Activated CD4-positive, CD25-positive, alpha-beta regulatory T cell treated with anti-CD3 and anti-CD28 coated beads, Interleukin-2, amount 50 U/mL, for 16 hours (primary cell): ENCODE results near the gene RPL38.

Experiments
- DNase-seq: peaks from one replicate; pipeline ENCODE4 v3.0.0-alpha.2; 2020; ENCODE audit warnings: low read depth, low spot score

The RPL38 gene

GRCh38 chr17:74224959-74225725 is 21.7 kb downstream of the RPL38 start:
- no peak for DNase-seq

- no peak for DNase-seq
These were observed 22.8 kb downstream of the RPL38 start for GRCh38 chr17:74226252-74226651.

GRCh38 chr17:74227271-74228080 is 24.0 kb downstream of the RPL38 start:
- no peak for DNase-seq

DNA sequence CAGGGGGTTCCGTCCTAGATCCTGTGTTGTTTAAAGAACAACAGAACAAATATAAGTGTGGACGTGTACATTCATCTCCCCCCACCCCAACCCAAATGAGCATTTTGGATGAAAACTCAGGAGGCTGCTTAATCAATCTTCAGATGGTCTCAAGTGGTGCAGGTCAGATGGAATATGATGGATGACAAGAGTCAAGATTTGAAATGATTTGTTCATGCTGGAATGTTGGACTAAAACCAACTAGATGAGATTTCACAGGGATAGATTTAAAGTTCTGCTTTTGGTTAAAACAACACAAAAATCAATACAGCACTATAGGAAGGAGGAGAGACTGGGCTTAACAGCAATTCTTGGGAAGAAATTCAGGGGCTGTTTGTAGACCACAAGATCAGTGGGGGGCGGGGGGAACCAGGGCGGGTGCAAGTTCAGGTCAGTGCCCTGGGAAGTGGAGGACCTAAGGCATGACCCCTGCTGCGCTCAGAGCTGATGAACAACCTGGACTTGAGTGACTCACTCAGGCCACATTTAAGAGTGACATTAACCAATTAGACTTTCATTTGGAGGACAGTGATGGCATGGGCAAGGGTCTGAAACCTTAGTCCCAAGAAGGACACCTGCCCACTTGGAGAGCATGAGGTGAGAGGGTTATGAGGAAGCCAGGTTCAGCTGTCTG is 25.0 kb downstream of the RPL38 start:
- no peak for DNase-seq

GRCh38 chr17:74230896-74231295 is 27.4 kb downstream of the RPL38 start:
- no peak for DNase-seq

DNA sequence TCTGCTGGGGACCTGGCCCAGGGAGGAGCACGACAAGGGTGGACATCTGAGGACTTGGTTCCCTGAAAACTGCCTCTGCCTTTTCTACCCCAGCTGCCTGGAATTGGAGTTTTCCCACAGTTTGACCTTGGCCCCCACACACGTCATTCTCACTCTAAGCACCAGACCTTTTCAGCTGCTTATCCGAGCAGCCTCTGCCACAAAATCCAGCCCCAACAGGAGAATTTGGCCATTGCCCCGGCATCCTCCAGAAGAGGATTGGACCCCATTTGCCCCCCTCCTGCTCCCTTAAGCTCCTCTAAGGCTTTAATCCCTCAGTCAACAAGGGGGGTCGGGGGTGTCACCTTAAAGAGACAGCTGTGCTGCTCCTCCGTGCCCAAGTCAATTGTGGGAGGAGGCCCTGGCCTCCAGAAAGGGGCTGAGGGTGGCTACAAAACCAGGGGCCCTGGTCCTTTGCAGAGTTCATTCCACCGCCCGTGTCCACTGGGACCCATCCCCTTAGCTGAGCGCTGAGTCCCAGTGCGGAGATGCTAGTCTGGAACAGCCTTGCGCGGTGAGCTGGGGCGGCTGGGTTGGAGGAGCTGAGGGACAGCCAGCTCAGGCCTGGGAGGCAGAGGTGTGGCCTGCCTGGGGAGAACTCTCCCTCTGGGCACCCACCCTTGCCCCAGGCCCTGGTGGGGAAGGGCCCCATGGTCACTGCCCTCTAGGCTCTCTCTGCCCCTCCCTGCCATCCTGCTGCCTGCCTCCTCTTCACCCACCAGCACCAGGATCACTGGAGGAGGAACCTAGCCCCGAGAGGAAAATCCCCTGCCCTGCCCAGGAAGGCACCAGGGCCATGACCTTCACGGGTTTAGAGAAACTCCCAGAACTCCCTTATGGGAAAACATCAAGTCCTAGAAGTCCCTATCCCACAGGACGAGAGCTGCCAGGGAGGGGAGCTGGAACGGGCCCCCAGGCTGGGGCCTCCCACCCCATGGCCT is 28.7 kb downstream of the RPL38 start:
- no peak for DNase-seq

- no peak for DNase-seq
These were observed 30.5 kb downstream of the RPL38 start for GRCh38 chr17:74233937-74234336.

- DNase-seq = no peak
These were observed 31.0 kb downstream of the RPL38 start for GRCh38 chr17:74234486-74234885.

DNA sequence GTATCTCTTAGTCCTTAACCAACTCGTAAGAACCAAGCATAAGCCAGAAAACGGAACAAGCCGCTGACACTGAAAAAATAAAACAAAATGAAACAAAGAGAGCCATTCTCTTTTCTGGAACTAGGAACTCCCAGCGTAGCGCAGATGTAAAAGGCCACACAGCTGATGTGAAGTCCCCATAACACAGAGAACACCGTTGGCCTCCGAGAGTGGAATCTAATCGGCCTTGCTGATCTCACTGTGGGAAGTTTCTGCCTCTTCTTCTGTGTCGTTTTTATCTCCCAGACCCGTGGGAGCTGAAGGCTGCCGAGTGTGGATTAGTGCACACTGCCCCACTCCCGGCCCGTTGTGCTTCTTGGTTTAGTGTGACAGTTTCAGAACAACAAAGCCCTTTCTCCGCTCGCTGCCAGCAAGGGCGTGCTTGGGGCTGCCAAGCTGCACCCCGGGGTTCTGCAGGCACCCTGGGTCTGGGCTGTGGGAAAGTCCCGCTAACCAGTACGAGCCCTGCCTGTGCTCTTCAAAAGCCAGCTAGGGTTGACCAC is 31.6 kb downstream of the RPL38 start:
- DNase-seq = no peak

DNA sequence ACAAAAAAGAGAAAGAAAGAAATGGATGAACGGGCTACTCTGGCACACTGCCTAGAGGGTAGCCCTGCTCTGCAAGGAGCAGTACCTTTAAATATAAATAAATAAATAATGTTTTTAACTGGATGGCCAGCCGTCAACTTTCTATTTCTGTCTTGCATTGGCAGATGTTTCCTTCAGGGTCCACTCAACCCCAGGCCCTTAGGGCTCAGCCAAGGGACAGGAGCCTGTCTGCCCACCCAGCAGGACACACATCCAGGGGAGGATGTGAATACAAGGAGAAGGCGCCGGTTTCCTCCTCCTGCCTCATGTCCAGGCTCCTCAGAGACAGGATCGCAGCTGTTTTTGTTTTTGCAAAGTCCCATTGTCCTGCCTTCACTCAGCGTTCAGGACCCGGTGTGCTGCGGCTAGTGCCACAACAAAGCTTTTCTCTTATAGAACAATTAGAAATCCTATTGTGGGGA is 32.5 kb downstream of the RPL38 start:
- DNase-seq = no peak

GRCh38 chr17:74237321-74237720 is 33.8 kb downstream of the RPL38 start:
- no peak for DNase-seq

- no peak for DNase-seq
These were observed 35.7 kb downstream of the RPL38 start for GRCh38 chr17:74239172-74239571.

DNA sequence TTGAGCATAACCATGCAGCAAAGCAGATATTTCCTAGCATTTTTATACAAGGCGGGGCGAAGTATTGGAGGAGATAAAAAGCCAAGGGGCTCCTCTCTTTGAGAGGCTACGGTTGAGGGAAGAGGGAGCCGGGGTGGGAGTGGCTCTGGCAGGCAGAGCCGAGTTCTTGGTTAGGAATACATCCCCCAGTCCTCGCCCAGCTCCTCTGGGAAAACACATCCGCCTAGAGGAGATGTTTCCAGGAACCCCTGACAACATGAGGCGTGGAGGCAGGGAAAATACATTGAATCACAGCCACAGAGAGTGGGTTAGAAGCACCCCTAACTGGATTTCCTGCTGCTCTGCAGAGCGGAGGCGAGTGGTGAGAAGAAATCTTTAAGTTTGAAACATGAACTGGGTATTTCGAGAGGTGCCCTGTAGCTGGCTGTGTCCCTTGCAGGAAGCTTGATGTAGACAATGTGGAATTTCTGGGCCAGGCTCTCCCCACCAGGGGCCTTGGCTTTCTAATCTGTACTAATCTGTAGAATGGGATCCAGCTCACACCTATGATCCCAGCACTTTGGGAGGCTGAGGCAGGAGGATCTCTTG is 37.2 kb downstream of the RPL38 start:
- DNase-seq = no peak

DNA sequence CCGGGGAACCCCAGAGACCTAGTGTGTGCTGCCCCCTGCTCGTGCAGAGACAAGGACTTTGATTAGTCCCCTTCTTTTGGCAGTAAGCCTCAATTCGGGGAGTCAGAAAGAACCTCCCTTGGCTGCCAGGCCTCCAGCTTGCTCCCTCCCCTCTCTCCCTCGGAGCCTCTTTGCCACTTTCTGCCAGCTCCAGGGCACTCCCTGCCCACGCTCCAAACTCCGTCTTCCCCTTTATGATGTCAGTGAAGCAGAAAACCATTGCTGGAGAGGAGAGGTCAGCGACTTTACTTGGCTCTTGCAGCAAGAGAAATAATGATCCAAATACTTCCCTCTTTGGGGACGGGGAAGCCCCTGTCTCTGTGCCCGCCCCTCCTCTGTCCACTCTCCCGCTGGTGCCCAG is 38.0 kb downstream of the RPL38 start:
- DNase-seq = no peak

DNA sequence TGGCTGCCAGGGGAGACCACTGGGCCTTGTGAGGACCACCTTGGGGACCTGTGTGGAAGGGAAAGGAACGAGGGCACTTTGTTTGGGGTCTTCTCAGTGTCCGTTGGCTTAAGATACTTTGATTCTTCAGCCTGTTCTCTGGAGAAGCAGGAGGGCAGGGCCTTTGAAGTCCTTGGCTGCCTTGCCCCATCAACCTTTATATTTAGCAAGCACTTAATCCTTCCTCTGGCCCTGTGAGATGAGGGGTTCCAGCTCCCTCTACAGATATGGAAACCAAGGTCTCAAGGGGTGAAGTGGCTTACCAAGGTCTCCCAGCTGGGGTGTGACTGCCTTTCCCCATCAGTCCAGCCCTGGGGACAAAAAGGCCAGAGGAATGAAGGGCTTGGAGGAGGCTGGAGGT is 38.4 kb downstream of the RPL38 start:
- DNase-seq = no peak

- DNase-seq = no peak
These were observed 39.7 kb downstream of the RPL38 start for GRCh38 chr17:74243013-74243755.

DNA sequence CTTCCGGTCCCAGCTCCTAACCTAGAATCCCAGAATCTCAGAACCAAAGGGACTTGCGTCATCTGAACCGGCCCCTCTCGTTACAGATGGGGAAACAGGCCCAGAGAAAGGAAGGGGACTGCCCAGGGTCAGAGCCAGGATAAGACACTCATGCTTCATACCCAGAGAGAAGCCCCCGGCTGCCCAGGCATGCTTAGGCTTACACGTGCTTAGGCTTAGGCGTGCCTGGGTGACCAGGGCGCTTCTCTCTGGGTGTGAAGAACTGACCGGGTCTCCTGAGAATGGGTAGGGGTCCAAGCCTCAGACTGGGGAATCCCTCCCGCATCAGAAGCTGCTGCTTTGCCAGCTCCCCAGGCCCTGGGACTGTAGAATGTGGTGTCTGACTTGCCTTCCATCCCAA is 40.6 kb downstream of the RPL38 start:
- DNase-seq = no peak

GRCh38 chr17:74244548-74244947 is 41.1 kb downstream of the RPL38 start:
- no peak for DNase-seq

DNA sequence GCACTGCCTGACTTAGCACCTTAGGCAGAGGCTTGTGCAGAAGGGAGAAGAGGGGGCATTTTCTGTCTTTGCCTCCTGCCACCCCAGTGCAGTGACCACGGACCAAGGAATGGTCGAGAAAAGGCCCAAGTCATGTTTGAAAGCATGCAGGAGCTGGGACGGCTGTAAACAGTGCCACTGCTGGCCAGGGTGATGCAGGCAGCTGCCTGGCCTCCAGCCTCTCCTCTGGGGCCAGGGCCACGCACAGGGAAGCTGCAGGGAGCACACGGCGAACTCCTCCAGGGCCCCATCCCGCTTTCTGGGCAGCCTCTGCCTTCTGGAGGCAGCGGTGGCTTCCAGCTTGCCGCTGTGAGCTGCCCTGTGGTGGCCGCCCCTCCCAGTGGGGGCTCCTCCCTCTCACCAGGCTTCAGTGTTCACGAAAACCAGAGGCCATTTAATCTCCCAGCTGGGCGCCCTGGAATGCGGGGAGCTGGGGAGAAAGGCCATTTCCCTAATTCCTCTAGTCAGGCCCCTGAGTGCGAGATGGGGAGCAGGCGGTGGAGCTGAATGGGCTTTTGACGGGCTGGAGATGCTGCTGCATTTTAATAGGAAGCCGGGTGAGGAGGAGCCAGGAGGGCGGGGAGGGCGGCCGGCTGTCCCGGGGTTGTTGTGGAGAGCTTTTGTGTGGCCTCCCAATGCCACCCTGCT is 41.8 kb downstream of the RPL38 start:
- no peak for DNase-seq
